ENCODE measurements around the gene UBXN6. TPM values are rescaled to one million over a fixed set of nuclear protein-coding genes. Genes with fewer than 3 reads are reported as not detected.

Gene UBXN6
- total RNA-seq, 4 donors from 2014 or later = 93.8 to 230 (median 114) TPM

DNA sequence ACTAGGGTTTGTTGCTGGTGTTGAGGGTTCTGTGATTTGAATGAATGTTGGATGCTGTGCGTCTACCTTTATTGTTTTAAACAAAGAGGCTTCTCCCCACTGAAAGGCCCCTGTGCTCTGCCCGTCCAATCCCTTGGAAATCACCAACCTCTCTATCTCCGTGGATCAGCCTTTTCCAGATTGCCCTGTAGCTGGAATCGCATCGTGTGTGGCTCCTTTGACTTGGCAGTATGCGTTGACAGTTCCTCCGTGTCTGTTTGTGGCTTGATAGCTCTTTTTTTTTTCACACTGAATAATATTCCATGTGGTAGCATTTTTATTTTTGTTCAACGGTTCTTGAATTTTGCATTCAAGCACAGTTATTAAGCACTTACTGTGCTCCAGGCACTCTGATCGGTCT is 23.2 kb downstream of the UBXN6 start:
- H3K9me3 ChIP-seq = no peaks in the 10 kb centered on the region
- TF ChIP-seq POLR2A (IDR thresholded peaks at IDR 0.05) = no peak
- TF ChIP-seq, protein P1, sequence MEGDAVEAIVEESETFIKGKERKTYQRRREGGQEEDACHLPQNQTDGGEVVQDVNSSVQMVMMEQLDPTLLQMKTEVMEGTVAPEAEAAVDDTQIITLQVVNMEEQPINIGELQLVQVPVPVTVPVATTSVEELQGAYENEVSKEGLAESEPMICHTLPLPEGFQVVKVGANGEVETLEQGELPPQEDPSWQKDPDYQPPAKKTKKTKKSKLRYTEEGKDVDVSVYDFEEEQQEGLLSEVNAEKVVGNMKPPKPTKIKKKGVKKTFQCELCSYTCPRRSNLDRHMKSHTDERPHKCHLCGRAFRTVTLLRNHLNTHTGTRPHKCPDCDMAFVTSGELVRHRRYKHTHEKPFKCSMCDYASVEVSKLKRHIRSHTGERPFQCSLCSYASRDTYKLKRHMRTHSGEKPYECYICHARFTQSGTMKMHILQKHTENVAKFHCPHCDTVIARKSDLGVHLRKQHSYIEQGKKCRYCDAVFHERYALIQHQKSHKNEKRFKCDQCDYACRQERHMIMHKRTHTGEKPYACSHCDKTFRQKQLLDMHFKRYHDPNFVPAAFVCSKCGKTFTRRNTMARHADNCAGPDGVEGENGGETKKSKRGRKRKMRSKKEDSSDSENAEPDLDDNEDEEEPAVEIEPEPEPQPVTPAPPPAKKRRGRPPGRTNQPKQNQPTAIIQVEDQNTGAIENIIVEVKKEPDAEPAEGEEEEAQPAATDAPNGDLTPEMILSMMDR (IDR thresholded peaks at IDR 0.05 in 4 of 5, conservative IDR thresholded peaks at IDR 0.05 in 1 of 5) = no peak
- in situ Hi-C loops (cut with MboI; ENCODE audit: low sequenced_read_pairs in 4 of 4) (no loop called here), intact Hi-C loops (cut with DNase I; ENCODE audit: low total_unique reads) (no loop called here)
- no peak overlapping the region for H3K27ac ChIP-seq
- H3K4me1 ChIP-seq = no peaks in the 10 kb centered on the region
- ATAC-seq (no peak), DNase-seq (no peak)
- H3K4me3 ChIP-seq = no peak overlapping the region
- H3K27me3 ChIP-seq = no peaks in the 10 kb centered on the region
- H3K36me3 ChIP-seq = peaks cover 0 to 34% of the 10 kb centered on the region in 2 donors

DNA sequence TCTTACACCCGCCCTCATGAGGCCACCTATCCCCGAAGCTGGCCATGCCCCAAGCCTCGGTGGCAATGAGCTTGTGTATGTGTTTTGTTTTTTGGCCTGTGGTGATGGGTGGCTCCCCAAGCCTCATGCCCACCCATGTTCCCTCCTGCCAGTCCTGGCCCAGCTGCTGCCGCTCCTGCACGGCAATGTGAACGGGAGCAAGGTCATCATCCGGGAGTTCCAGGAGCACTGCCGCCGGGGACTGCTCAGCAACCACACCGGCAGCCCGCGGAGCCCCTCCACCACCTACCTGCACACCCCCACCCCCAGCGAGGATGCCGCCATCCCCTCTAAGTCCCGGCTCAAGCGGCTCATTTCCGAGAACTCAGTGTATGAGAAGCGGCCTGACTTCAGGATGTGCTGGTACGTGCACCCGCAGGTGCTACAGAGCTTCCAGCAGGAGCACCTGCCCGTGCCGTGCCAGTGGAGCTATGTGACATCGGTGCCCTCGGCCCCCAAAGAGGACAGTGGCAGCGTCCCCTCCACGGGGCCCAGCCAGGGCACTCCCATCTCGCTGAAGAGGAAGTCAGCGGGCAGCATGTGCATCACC is 24.6 kb downstream of the UBXN6 start:
- ATAC-seq (no peak), DNase-seq (no peak)
- TF ChIP-seq POLR2A (IDR thresholded peaks at IDR 0.05) = no peak
- TF ChIP-seq, protein P1 (IDR thresholded peaks at IDR 0.05 in 4 of 5, conservative IDR thresholded peaks at IDR 0.05 in 1 of 5) = no peak
- no peaks in the 10 kb centered on the region for H3K9me3 ChIP-seq
- no peaks in the 10 kb centered on the region for H3K4me1 ChIP-seq
- in situ Hi-C loops (cut with MboI; ENCODE audit: low sequenced_read_pairs in 4 of 4) = no loop called here
- peaks cover 0 to 34% of the 10 kb centered on the region in 2 donors for H3K36me3 ChIP-seq
- intact Hi-C loops (cut with DNase I; ENCODE audit: low total_unique reads) = no loop called here
- no peak overlapping the region for H3K27ac ChIP-seq
- no peak overlapping the region for H3K4me3 ChIP-seq
- no peaks in the 10 kb centered on the region for H3K27me3 ChIP-seq

DNA sequence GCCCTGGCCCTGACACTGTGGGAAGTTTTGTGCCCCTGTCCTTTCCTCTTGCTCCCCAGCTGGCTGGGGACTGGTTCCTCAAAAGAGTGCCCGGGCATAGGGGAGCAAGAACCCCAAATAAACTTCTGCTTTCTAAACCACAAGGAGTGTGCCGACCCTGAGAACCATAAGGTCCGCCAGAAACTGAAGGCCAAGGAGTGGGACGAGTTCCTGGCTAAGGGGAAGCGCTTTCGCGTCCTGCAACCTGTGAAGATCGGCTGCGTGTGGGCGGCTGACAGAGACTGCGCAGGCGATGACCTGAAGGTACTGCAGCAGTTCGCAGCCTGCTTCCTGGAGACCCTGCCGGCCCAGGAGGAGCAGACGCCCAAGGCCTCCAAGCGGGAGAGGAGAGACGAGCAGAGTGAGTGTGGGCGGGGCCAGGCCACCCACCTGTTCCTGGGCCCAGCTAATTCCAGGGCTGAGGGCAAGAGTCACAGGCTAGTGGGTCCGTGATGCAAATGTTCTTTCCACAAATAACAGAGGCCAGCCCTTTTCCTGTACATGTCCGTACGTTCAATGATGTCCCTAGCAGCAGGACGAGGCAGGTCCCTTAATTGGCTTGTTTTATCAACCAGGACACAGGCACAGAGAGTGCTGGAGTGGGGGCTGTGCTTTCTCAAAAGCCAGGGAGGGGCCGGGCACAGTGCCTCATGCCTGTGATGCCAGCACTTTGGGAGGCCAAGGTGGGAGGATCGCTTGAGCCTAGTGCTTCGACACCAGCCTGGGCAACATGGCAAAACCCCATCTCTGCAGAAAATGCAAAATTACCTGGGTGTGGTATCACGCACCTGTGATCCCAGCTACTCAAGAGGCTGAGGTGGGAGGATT is 25.6 kb downstream of the UBXN6 start:
- Histone ChIP-seq H3K27ac (no peak overlapping the region), H3K4me3 (no peak overlapping the region), H3K9me3 (no peaks in the 10 kb centered on the region), H3K36me3 (peaks cover 0 to 34% of the 10 kb centered on the region in 2 donors), H3K27me3 (no peaks in the 10 kb centered on the region), H3K4me1 (no peaks in the 10 kb centered on the region)
- intact Hi-C loops (cut with DNase I; ENCODE audit: low total_unique reads) = no loop called here
- DNase-seq (no peak), ATAC-seq (no peak)
- in situ Hi-C loops (cut with MboI; ENCODE audit: low sequenced_read_pairs in 4 of 4) = no loop called here
- no peak for TF ChIP-seq POLR2A (IDR thresholded peaks at IDR 0.05)
- TF ChIP-seq, protein P1 (IDR thresholded peaks at IDR 0.05 in 4 of 5, conservative IDR thresholded peaks at IDR 0.05 in 1 of 5) = no peak

DNA sequence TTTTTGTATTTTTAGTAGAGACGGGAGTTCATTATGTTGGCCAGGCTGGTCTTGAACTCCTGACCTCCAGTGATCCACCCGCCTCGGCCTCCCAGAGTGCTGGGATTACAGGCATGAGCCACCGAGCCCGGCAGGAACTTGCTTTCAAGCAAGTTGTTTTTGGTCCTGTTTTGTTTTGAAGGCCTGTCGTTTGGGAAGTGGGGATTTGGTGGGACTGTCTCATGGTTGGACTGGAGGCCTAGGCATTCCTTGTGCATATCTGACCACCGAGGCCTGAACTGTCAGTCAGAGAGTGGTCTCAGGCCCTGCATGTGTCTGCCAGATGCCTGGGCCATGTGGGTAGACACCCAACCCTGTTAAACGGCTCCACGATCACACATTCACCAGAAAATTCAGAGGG is 26.3 kb downstream of the UBXN6 start:
- intact Hi-C loops (cut with DNase I; ENCODE audit: low total_unique reads) (no loop called here), in situ Hi-C loops (cut with MboI; ENCODE audit: low sequenced_read_pairs in 4 of 4) (no loop called here)
- no peaks in the 10 kb centered on the region for H3K9me3 ChIP-seq
- no peak for ATAC-seq
- H3K27me3 ChIP-seq = no peaks in the 10 kb centered on the region
- no peak overlapping the region for H3K27ac ChIP-seq
- DNase-seq = no peak
- H3K4me3 ChIP-seq = no peak overlapping the region
- H3K36me3 ChIP-seq = peaks cover 0 to 34% of the 10 kb centered on the region in 2 donors
- H3K4me1 ChIP-seq = no peaks in the 10 kb centered on the region
- no peak for TF ChIP-seq POLR2A (IDR thresholded peaks at IDR 0.05)
- TF ChIP-seq, protein P1 (IDR thresholded peaks at IDR 0.05 in 4 of 5, conservative IDR thresholded peaks at IDR 0.05 in 1 of 5) = no peak

All from gastrocnemius medialis (tissue), 4 donors.